ENCODE results near the gene PRKD1.

- TF ChIP-seq CTCF (conservative IDR thresholded peaks at IDR 0.05; ENCODE audit: low read length) (no peak), EZH2phosphoT487 (IDR thresholded peaks at IDR 0.05; ENCODE audit: borderline replicate concordance) (no peak)
Observed at GRCh38 chr14:29584992-29585391, 342.7 kb downstream of the PRKD1 start.
